ENCODE data around the gene SPEF2. TPM values are rescaled to one million over a fixed set of nuclear protein-coding genes. Genes with fewer than 3 reads are reported as not detected.

Gene SPEF2
- total RNA-seq, 1 experiment from 2014 or later = 10.6 TPM

DNA sequence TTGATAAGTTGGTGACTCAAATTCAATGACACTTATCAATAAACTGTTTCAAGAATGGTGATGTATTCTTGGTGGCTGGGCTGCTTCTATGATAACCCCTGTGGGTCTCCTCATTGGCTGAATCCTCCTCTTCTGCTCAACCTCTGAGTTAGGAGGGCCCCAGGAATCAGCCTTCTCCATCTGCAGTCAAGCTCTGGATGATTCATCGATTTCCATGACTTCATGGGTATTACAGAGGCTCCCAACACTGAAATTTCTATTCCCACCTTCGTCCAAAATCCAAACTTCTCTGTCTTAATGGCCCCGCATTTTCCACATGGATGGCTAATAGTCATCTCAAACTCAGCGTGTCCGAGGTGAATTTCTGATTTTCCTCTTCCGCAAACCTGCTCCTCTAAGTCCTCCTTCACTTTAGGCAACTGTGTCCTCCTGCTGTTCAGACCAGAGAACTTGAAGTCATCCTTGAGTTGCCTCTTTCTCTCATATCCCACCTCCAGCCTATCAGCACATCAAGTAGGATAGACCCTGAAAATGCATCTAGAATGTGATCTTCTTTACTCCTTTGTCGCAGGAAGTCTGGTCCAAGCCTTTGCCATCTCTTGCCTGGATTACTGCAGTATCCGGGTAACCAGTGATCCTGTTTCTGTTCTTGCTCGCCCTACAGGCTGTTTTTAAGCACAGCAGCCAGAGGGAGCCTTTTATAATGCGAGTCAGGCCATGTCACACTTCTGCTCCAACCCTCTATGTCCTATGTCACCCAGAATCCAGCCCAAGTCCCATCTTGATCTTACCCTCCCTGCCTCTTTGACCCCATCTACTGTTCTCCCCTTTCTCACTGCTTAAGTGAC lies 197.7 kb downstream of the SPEF2 start:
- Histone ChIP-seq H3K9me3 (ENCODE audit: insufficient read depth, low read depth) (no peaks in the 10 kb centered on the region), H3K79me2 (ENCODE audit: low read depth) (no peaks in the 10 kb centered on the region), H3K36me3 (ENCODE audit: low read depth) (no peaks in the 10 kb centered on the region), H3K27ac (no peak overlapping the region), H3K9me2 (ENCODE audit: insufficient read depth) (no peaks in the 10 kb centered on the region), H3K4me1 (replicated peaks; ENCODE audit: insufficient read depth) (0 out of 2 replicates have a peak, but pooled peaks cover 12% of the 10 kb centered on the region), H3F3A (ENCODE audit: insufficient read depth, low read depth) (no peaks in the 10 kb centered on the region), H3K4me3 (no peak overlapping the region), H4K20me1 (ENCODE audit: insufficient read depth) (no peaks in the 10 kb centered on the region), H2AFZ (no peak overlapping the region), H3K27me3 (ENCODE audit: insufficient read depth, low read depth) (no peaks in the 10 kb centered on the region), H3K4me2 (no peak overlapping the region)
- ChIA-PET POLR2A (ENCODE audit: unreplicated experiment) (no interaction called here), CTCF (interaction anchor here (0.6 kb wide), 1 partner anchor 36 kb away, joined by 3 read pairs; no protein-coding TSS in a partner anchor)
- no peak for TF ChIP-seq EZH2 (IDR thresholded peaks at IDR 0.05; ENCODE audit: low read depth)
- TF ChIP-seq, protein P1, sequence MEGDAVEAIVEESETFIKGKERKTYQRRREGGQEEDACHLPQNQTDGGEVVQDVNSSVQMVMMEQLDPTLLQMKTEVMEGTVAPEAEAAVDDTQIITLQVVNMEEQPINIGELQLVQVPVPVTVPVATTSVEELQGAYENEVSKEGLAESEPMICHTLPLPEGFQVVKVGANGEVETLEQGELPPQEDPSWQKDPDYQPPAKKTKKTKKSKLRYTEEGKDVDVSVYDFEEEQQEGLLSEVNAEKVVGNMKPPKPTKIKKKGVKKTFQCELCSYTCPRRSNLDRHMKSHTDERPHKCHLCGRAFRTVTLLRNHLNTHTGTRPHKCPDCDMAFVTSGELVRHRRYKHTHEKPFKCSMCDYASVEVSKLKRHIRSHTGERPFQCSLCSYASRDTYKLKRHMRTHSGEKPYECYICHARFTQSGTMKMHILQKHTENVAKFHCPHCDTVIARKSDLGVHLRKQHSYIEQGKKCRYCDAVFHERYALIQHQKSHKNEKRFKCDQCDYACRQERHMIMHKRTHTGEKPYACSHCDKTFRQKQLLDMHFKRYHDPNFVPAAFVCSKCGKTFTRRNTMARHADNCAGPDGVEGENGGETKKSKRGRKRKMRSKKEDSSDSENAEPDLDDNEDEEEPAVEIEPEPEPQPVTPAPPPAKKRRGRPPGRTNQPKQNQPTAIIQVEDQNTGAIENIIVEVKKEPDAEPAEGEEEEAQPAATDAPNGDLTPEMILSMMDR (conservative IDR thresholded peaks at IDR 0.05) = peak; percentile 59; the same call in 1 of the 2 replicates
- BruUV-seq (replicated peaks) = no TSS peak
- DNase-seq = no peak
- intact Hi-C loops (cut with micrococcal nuclease; ENCODE audit: unreplicated experiment) = no loop called here

- POLR2A ChIA-PET (ENCODE audit: unreplicated experiment) = no interaction called here
- H3K4me3 ChIP-seq = no peak overlapping the region
- intact Hi-C loops (cut with micrococcal nuclease; ENCODE audit: unreplicated experiment) = no loop called here
- H3K9me2 ChIP-seq (ENCODE audit: insufficient read depth) = no peaks in the 10 kb centered on the region
- CTCF ChIA-PET = no interaction called here
- no peak overlapping the region for H2AFZ ChIP-seq
- no peak overlapping the region for H3K4me2 ChIP-seq
- H3K9me3 ChIP-seq (ENCODE audit: insufficient read depth, low read depth) = no peaks in the 10 kb centered on the region
- no peaks in the 10 kb centered on the region for H3K36me3 ChIP-seq (ENCODE audit: low read depth)
- no peaks in the 10 kb centered on the region for H3K27me3 ChIP-seq (ENCODE audit: insufficient read depth, low read depth)
- DNase-seq = peak in 1 of 2 experiments; percentile 34
- H3K4me1 ChIP-seq (replicated peaks; ENCODE audit: insufficient read depth) = no peaks in the 10 kb centered on the region
- H3F3A ChIP-seq (ENCODE audit: insufficient read depth, low read depth) = no peaks in the 10 kb centered on the region
- H3K27ac ChIP-seq = no peak overlapping the region
- H3K79me2 ChIP-seq (ENCODE audit: low read depth) = no peaks in the 10 kb centered on the region
- no TSS peak for BruUV-seq (replicated peaks)
- H4K20me1 ChIP-seq (ENCODE audit: insufficient read depth) = no peaks in the 10 kb centered on the region
- TF ChIP-seq EZH2 (IDR thresholded peaks at IDR 0.05; ENCODE audit: low read depth) = no peak
- TF ChIP-seq, protein P1 (conservative IDR thresholded peaks at IDR 0.05) = no peak
Observed at GRCh38 chr5:35816881-35817521, 199.3 kb downstream of the SPEF2 start.

DNA sequence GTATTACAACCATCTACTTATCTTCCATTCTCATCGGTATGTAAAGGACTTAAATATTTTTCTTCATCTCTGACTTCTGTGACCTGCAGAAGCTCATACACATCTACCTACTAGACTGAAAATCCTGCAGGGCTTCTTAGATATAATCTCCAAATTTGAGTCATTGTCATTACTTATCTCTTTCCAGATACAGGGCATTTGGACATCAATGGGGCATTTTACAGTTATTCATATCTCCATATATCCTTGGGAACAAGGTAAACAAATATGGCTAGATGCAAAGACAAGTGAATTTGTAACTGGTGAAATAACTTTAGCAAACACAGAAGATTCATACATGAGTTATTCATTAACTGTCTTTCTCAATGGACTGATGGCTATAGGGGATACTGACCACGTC lies 201.4 kb downstream of the SPEF2 start:
- no peaks in the 10 kb centered on the region for H3K36me3 ChIP-seq (ENCODE audit: low read depth)
- H3F3A ChIP-seq (ENCODE audit: insufficient read depth, low read depth) = no peaks in the 10 kb centered on the region
- no peak overlapping the region for H2AFZ ChIP-seq
- 0 out of 2 replicates have a peak, but pooled peaks cover 9% of the 10 kb centered on the region for H3K27me3 ChIP-seq (ENCODE audit: insufficient read depth, low read depth)
- H3K4me2 ChIP-seq = no peak overlapping the region
- intact Hi-C loops (cut with micrococcal nuclease; ENCODE audit: unreplicated experiment) = no loop called here
- H3K4me1 ChIP-seq (replicated peaks; ENCODE audit: insufficient read depth) = no peaks in the 10 kb centered on the region
- no peaks in the 10 kb centered on the region for H3K9me3 ChIP-seq (ENCODE audit: insufficient read depth, low read depth)
- H3K27ac ChIP-seq = no peak overlapping the region
- H3K9me2 ChIP-seq (ENCODE audit: insufficient read depth) = no peaks in the 10 kb centered on the region
- DNase-seq = peak in 1 of 2 experiments; percentile 28
- no peaks in the 10 kb centered on the region for H4K20me1 ChIP-seq (ENCODE audit: insufficient read depth)
- no peaks in the 10 kb centered on the region for H3K79me2 ChIP-seq (ENCODE audit: low read depth)
- ChIA-PET CTCF (no interaction called here), POLR2A (ENCODE audit: unreplicated experiment) (no interaction called here)
- H3K4me3 ChIP-seq = no peak overlapping the region
- no TSS peak for BruUV-seq (replicated peaks)
- TF ChIP-seq EZH2 (IDR thresholded peaks at IDR 0.05; ENCODE audit: low read depth) = no peak
- TF ChIP-seq, protein P1 (conservative IDR thresholded peaks at IDR 0.05) = no peak
